HG03558 (cell line): ENCODE results near the gene DNAJC21.
"Not testable (repeated sequence)": the region's sequence is repeated elsewhere in the genome, so short reads cannot be mapped to it uniquely, and the experiment has no call there.

Experiments
- ATAC-seq: cut with Tn5 transposase; IDR thresholded peaks from one replicate; pipeline ENCODE4 v1.9.1; 2021; ENCODE audit warnings: moderate number of reproducible peaks; ENCODE audit not compliant: unreplicated experiment; ENCODE audit errors: extremely low read depth

DNAJC21 gene

GRCh38 chr5:34919077-34919476 is 10.3 kb upstream of the DNAJC21 start:
- no peak for ATAC-seq

GRCh38 chr5:34923256-34923655 is 6.1 kb upstream of the DNAJC21 start:
- ATAC-seq: not testable (repeated sequence)

- ATAC-seq: peak; percentile 63
These were observed 5.5 kb upstream of the DNAJC21 start for GRCh38 chr5:34923694-34924461.

GRCh38 chr5:34924462-34924765 is 4.9 kb upstream of the DNAJC21 start:
- no peak for ATAC-seq

GRCh38 chr5:34926318-34926888 is 3.0 kb upstream of the DNAJC21 start:
- ATAC-seq: no peak

GRCh38 chr5:34927785-34928184 is 1.6 kb upstream of the DNAJC21 start:
- no peak for ATAC-seq

- no peak for ATAC-seq
These were observed 1.1 kb upstream of the DNAJC21 start for GRCh38 chr5:34928267-34928666.

- ATAC-seq: peak; percentile 60
These were observed 532 bp downstream of the DNAJC21 start for GRCh38 chr5:34929720-34930461.

GRCh38 chr5:34930462-34930844 is 1.1 kb downstream of the DNAJC21 start:
- ATAC-seq: no peak

GRCh38 chr5:34930870-34931269 is 1.5 kb downstream of the DNAJC21 start:
- ATAC-seq: no peak

GRCh38 chr5:34932947-34933346 is 3.6 kb downstream of the DNAJC21 start:
- no peak for ATAC-seq

GRCh38 chr5:34941936-34942335 is 12.6 kb downstream of the DNAJC21 start:
- no peak for ATAC-seq

GRCh38 chr5:34944044-34944443 is 14.7 kb downstream of the DNAJC21 start:
- ATAC-seq: no peak

GRCh38 chr5:34944460-34945047 is 15.2 kb downstream of the DNAJC21 start:
- no peak for ATAC-seq

- ATAC-seq: no peak
These were observed 28.0 kb downstream of the DNAJC21 start for GRCh38 chr5:34957321-34957720.

GRCh38 chr5:34957857-34958690 is 28.7 kb downstream of the DNAJC21 start:
- no peak for ATAC-seq

GRCh38 chr5:34959323-34959722 is 30.0 kb downstream of the DNAJC21 start:
- ATAC-seq: peak; percentile 87

GRCh38 chr5:34967540-34967939 is 38.2 kb downstream of the DNAJC21 start:
- no peak for ATAC-seq

GRCh38 chr5:34968258-34968657 is 38.9 kb downstream of the DNAJC21 start:
- ATAC-seq: no peak

GRCh38 chr5:34970552-34970951 is 41.2 kb downstream of the DNAJC21 start:
- no peak for ATAC-seq
